Subcutaneous abdominal adipose tissue (tissue), 5 donors: Measurements from ENCODE around the gene NDUFA13.
"Not testable (repeated sequence)": the region's sequence is repeated elsewhere in the genome, so short reads cannot be mapped to it uniquely, and the experiment has no call there.

Experiments used
- H3K27ac ChIP-seq: one replicate; pipeline ENCODE4 v1.7.0; 2013; ENCODE audit warnings: low read depth, mild to moderate bottlenecking, inconsistent platforms, low read length, moderate library complexity
- H3K27me3 ChIP-seq, 5 donors: one replicate each; pipeline ENCODE4 v1.7.0; 2013; ENCODE audit warnings: low read length in 5 of 5, inconsistent platforms in 1 of 5; ENCODE audit not compliant: control insufficient read depth in 5 of 5, insufficient read depth in 4 of 5
- H3K36me3 ChIP-seq, 5 donors: one replicate each; pipeline ENCODE4 v1.7.0; 2013; ENCODE audit warnings: low read length in 5 of 5; ENCODE audit not compliant: control insufficient read depth in 5 of 5, insufficient read depth in 5 of 5
- H3K4me1 ChIP-seq, 5 donors: one replicate each; pipeline ENCODE4 v1.7.0; 2013; ENCODE audit warnings: low read length in 5 of 5, mild to moderate bottlenecking in 3 of 5, moderate library complexity in 1 of 5; ENCODE audit not compliant: control insufficient read depth in 5 of 5, insufficient read depth in 5 of 5
- H3K4me3 ChIP-seq, 5 donors: one replicate each; pipeline ENCODE4 v1.7.0; 2013; ENCODE audit warnings: low read length in 5 of 5, low read depth in 1 of 5
- H3K9ac ChIP-seq, 5 donors: one replicate each; pipeline ENCODE4 v1.7.0; 2013; ENCODE audit warnings: low read length in 5 of 5, mild to moderate bottlenecking in 4 of 5, moderate library complexity in 3 of 5
- H3K9me3 ChIP-seq, 5 donors: one replicate each; pipeline ENCODE4 v1.7.0; 2013; ENCODE audit warnings: low read length in 5 of 5; ENCODE audit not compliant: control insufficient read depth in 5 of 5
- donor health status: healthy.
- donor health status: healthy.
- donor health status: healthy.
- donor health status: healthy.
- donor health status: healthy.

The NDUFA13 gene

GRCh38 chr19:19515642-19516519 is at the start of gene NDUFA13:
TSS of gene NDUFA13 (plus strand) at chr19:19516225. CDS start at chr19:19516239, 14 bp downstream.
- H3K36me3 ChIP-seq, result peaks cover 0 to 12% (median 7%) of the 10 kb centered on the region in 5 donors
- peak within 1 kb of the TSS; percentile 74 for H3K27ac ChIP-seq
- H3K4me3 ChIP-seq, result peak within 1 kb of the TSS; percentile 93 to 97 (median 94)
- peaks cover 0 to 12% (median 6%) of the 10 kb centered on the region in 5 donors for H3K9me3 ChIP-seq
- no peaks in the 10 kb centered on the region for H3K27me3 ChIP-seq
- H3K4me1 ChIP-seq, result peaks cover 5 to 34% (median 32%) of the 10 kb centered on the region in 5 donors
- H3K9ac ChIP-seq, result peak within 1 kb of the TSS; percentile 68 to 89 (median 85)

GRCh38 chr19:19468424-19469050 is 47.5 kb upstream of the NDUFA13 start:
- H3K4me1 ChIP-seq, result peaks cover 3 to 19% (median 14%) of the 10 kb centered on the region in 5 donors
- no peak overlapping the region for H3K27ac ChIP-seq
- H3K9ac ChIP-seq, result no peak overlapping the region
- H3K4me3 ChIP-seq, result peak overlapping the region in 1 of 5 donors; percentile 7
- no peaks in the 10 kb centered on the region for H3K27me3 ChIP-seq
- peaks cover 13 to 42% (median 26%) of the 10 kb centered on the region in 5 donors for H3K36me3 ChIP-seq
- H3K9me3 ChIP-seq, result peaks cover 9 to 20% (median 17%) of the 10 kb centered on the region in 5 donors

DNA sequence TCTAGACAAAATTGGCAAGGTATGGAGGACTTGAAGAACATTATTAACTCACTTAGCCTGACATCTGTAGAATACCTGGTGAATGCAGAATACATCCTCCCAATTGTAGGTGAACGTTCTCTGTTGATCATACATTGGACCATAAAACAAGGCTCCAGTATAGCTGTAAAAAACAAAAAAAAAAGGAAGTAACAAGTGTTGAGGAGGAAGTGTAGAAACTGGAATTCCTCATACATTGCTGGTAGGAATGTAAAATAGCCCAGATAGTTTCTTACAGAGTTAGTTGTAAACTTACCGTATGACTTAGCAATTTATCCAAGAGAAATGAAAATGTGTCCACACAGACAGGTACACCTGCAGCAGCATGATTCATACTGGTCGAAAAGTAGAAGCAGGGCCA is 45.4 kb upstream of the NDUFA13 start:
- Histone ChIP-seq H3K27ac (no peak overlapping the region), H3K36me3 (peaks cover 13 to 45% (median 30%) of the 10 kb centered on the region in 5 donors), H3K9ac (no peak overlapping the region)

DNA sequence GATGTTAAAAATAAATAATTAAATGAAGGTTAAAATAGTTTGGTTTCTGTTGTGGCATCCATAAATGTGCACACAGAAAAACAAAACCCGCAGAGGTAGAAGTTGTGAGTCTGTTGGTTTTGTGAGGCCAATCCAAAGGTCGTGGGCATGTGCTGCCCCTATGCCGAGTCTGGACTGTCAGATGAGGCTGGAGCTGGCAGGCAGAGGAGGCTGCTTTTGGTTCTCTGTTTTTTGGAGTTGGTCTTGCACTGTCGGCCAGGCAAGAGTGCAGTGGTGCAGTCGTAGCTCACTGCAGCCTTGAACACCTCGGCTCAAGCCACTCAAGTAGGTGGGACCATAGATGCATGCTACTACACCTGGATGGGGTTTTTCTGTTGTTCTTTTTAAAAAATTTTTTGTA is 44.3 kb upstream of the NDUFA13 start:
- H3K9ac ChIP-seq, result peak overlapping the region in 1 of 5 donors; percentile 4
- H3K4me3 ChIP-seq, result no peak overlapping the region
- peaks cover 9 to 20% (median 17%) of the 10 kb centered on the region in 5 donors for H3K9me3 ChIP-seq
- H3K4me1 ChIP-seq, result peaks cover 0 to 25% (median 10%) of the 10 kb centered on the region in 5 donors
- H3K27me3 ChIP-seq, result no peaks in the 10 kb centered on the region
- H3K36me3 ChIP-seq, result peaks cover 11 to 34% (median 19%) of the 10 kb centered on the region in 5 donors
- H3K27ac ChIP-seq, result no peak overlapping the region

More for the DNA sequence above, 45.4 kb upstream of the NDUFA13 start:
- Histone ChIP-seq H3K4me1 (peaks cover 0 to 16% (median 6%) of the 10 kb centered on the region in 5 donors), H3K9me3 (peaks cover 9 to 20% (median 17%) of the 10 kb centered on the region in 5 donors), H3K4me3 (no peak overlapping the region), H3K27me3 (no peaks in the 10 kb centered on the region)

DNA sequence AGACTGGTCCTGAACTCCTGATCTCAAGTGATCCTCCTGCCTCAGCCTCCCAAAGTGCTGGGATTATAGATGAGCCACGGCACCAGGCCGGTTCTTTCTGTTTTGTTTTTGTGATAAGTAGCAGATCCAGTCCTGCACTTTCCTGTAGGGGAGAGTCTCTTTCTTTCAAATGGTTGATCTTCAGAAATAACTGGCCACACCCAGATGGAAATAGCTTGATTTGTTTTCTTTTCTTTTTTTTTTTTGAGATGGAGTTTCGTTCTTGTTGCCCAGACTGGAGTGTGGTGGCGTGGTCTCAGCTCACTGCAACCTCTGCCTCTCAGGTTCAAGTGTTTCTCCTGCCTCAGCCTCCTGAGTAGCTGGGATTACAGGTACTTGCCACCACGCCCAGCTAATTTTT is 43.9 kb upstream of the NDUFA13 start:
- not testable (repeated sequence) for H3K4me3 ChIP-seq, H3K27ac ChIP-seq, H3K9ac ChIP-seq, H3K27me3 ChIP-seq
- H3K36me3 ChIP-seq, result peaks cover 9 to 31% (median 17%) of the 10 kb centered on the region in 5 donors
- peaks cover 0 to 25% (median 10%) of the 10 kb centered on the region in 5 donors for H3K4me1 ChIP-seq
- H3K9me3 ChIP-seq, result peaks cover 9 to 20% (median 17%) of the 10 kb centered on the region in 5 donors

- Histone ChIP-seq H3K9ac (peak overlapping the region in 1 of 5 donors; percentile 1), H3K4me3 (no peak overlapping the region), H3K27ac (no peak overlapping the region), H3K9me3 (no peaks in the 10 kb centered on the region), H3K4me1 (peaks cover 0 to 25% (median 10%) of the 10 kb centered on the region in 5 donors), H3K36me3 (peaks cover 0 to 23% (median 13%) of the 10 kb centered on the region in 5 donors), H3K27me3 (no peaks in the 10 kb centered on the region)
Measured at GRCh38 chr19:19475015-19475765, 40.8 kb upstream of the NDUFA13 start.

DNA sequence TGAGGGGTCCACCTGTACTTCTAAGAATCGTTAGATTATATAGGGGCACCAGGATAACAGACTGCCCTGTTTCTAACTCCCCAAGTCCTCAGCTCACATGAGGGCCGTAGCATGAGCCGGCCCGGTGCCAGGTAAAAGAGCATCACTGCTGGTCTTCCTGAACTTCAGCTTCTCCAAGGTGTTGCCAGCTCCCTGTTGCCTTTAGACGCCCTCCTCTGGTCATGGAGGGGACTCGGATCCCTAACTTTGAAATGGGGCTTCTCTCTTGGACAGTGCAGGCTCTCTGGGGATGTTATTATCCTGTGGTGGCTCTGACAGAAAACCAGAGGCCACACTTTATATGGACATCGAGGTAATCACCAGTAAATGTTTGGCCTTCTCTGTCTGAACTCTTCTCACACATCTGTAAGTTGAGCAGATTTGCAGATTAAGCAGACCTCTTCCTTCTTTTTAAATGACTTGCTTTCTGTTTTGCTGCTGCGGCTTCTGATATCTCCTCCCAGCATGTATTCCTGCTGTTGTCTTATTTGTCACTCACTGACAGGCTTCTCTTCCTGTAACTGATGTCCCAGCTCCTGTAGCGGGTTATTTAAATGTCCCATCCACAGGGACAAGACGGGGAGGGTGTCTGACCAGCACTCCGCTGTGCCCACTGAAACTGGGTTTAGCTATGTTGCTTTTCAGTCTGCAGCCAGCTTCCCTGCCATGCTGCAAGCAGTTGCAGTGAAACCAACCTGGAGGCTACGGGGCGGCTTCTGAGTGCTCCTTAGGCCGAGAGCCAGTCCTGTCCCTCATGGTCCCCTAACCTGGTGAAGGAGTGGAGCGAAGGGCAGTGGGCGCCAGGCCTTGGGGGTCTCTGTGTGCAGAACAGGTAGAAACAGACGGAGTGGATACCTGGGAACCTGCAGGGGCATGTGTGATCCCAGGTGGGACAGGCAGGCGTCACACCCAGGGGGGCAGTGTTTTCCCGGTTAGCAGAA is 39.9 kb upstream of the NDUFA13 start:
- no peaks in the 10 kb centered on the region for H3K9me3 ChIP-seq
- H3K36me3 ChIP-seq, result peaks cover 0 to 32% (median 20%) of the 10 kb centered on the region in 5 donors
- no peak overlapping the region for H3K27ac ChIP-seq
- no peaks in the 10 kb centered on the region for H3K27me3 ChIP-seq
- H3K4me3 ChIP-seq, result no peak overlapping the region
- H3K4me1 ChIP-seq, result peaks cover 0 to 23% (median 10%) of the 10 kb centered on the region in 5 donors
- H3K9ac ChIP-seq, result peak overlapping the region in 1 of 5 donors; percentile 31

- no peaks in the 10 kb centered on the region for H3K27me3 ChIP-seq
- H3K4me1 ChIP-seq, result peaks cover 0 to 22% (median 10%) of the 10 kb centered on the region in 5 donors
- H3K36me3 ChIP-seq, result peaks cover 0 to 37% (median 18%) of the 10 kb centered on the region in 5 donors
- H3K27ac ChIP-seq, result no peak overlapping the region
- H3K9me3 ChIP-seq, result no peaks in the 10 kb centered on the region
- no peak overlapping the region for H3K4me3 ChIP-seq
- no peak overlapping the region for H3K9ac ChIP-seq
Measured at GRCh38 chr19:19477705-19478383, 38.2 kb upstream of the NDUFA13 start.
